HCT116 (cell line): ENCODE measurements around the gene GPR15. TPM values are rescaled to one million over a fixed set of nuclear protein-coding genes. Genes with fewer than 3 reads are reported as not detected.
A peak's percentile ranks its signal among the peaks of the same experiment; 100 is the strongest.

Experiments
- ATAC-seq: fragments of 200-7000 bp; cut with Tn5 transposase; 2 replicates; pipeline ENCODE4 v1.9.1; 2020; ENCODE audit warnings: mild to moderate bottlenecking, moderate library complexity
- BruUV-seq: library from RNA; stranded (reverse); fragments of 400-500 nt; replicated peaks from 2 replicates; lab custom pipeline; 2021; lab: Mats Ljungman, UMichigan
- CTCF ChIA-PET: fragments of 300-600 bp; sonication (Branson Sonifier 250); formaldehyde crosslinking; loops from one replicate; lab custom pipeline; 2021; ENCODE audit warnings: antibody characterized with exemption; lab: Charles Lee
- POLR2A ChIA-PET: fragments of 300-600, 350-600 bp; sonication (Branson Sonifier 250); formaldehyde crosslinking; loops from one replicate; lab custom pipeline; 2021; ENCODE audit warnings: antibody characterized with exemption; lab: Charles Lee
- RAD21 ChIA-PET, 2 experiments: fragments of 300-600 bp; sonication (Branson Sonifier 250); formaldehyde crosslinking; loops; one replicate each; lab custom pipeline; 2023; ENCODE audit warnings: low total read pairs in 2 of 2; ENCODE audit not compliant: uncharacterized antibody in 2 of 2, unreplicated experiment in 2 of 2, low non-redundant PET in 1 of 2; lab: Charles Lee
- DNase-seq: peaks from one replicate; pipeline ENCODE4 v3.0.0-alpha.2; 2010; ENCODE audit warnings: low read depth, low spot score
- H2AFZ ChIP-seq: fragments of 200-600 bp; shearing (Covaris generic), sonication (generic); 2 replicates; pipeline ENCODE4 v1.6.1; 2017; ENCODE audit warnings: low read depth, mixed run types, mixed read lengths, antibody characterized with exemption, low read length; ENCODE audit not compliant: poor library complexity, severe bottlenecking
- H3K27ac ChIP-seq: 2 replicates; pipeline ENCODE4 v1.5.1; 2012; ENCODE audit warnings: low read depth, low read length
- H3K27me3 ChIP-seq: fragments of 200-600 bp; sonication (generic); 2 replicates; pipeline ENCODE4 v1.6.1; 2016; ENCODE audit warnings: mixed run types, low read length, mixed read lengths; ENCODE audit not compliant: insufficient read depth
- H3K36me3 ChIP-seq, 2 experiments: fragments of 200-500 bp in 1 of 2; fragments of 200-600 bp in 1 of 2; sonication (Bioruptor generic) in 1 of 2; sonication (generic) in 1 of 2; 2 replicates each; pipeline versions ENCODE4 v1.5.1 to v1.6.1; 2014 to 2016; ENCODE audit warnings: low read length in 2 of 2, inconsistent platforms in 1 of 2, mixed read lengths in 1 of 2, mixed run types in 1 of 2; ENCODE audit not compliant: insufficient read depth in 2 of 2, control insufficient read depth in 1 of 2
- H3K4me1 ChIP-seq, 2 experiments: fragments of 200-600 bp in 1 of 2; sonication (generic) in 1 of 2; 2 replicates each; pipeline versions ENCODE4 v1.5.1 to v1.6.1; 2012 to 2017; ENCODE audit warnings: low read length in 2 of 2, inconsistent platforms in 1 of 2, mild to moderate bottlenecking in 1 of 2, mixed read lengths in 1 of 2, mixed run types in 1 of 2, moderate library complexity in 1 of 2; ENCODE audit not compliant: insufficient read depth in 2 of 2, control insufficient read depth in 1 of 2
- H3K4me2 ChIP-seq: fragments of 200-600 bp; sonication (generic); 2 replicates; pipeline ENCODE4 v1.6.1; 2017; ENCODE audit warnings: mixed run types, low read length, mixed read lengths
- H3K4me3 ChIP-seq, 2 experiments: fragments of 200-600 bp in 1 of 2; sonication (generic) in 1 of 2; replicated peaks in 1 of 2; 2 replicates each; pipeline ENCODE4 v1.5.1; 2011 to 2016; ENCODE audit warnings: low read length in 2 of 2, control low read depth in 1 of 2, low read depth in 1 of 2, mild to moderate bottlenecking in 1 of 2, mixed read lengths in 1 of 2, mixed run types in 1 of 2
- H3K79me2 ChIP-seq: fragments of 200-600 bp; sonication (generic); 2 replicates; pipeline ENCODE4 v1.6.1; 2017; ENCODE audit warnings: mild to moderate bottlenecking, mixed run types, low read length, moderate library complexity, mixed read lengths; ENCODE audit not compliant: insufficient read depth
- H3K9ac ChIP-seq: fragments of 200-600 bp; sonication (generic); 2 replicates; pipeline ENCODE4 v1.6.1; 2016; ENCODE audit warnings: low read length, mixed read lengths
- H3K9me2 ChIP-seq: fragments of 200-600 bp; sonication (generic), shearing (Covaris generic); 2 replicates; pipeline ENCODE4 v1.6.1; 2017; ENCODE audit warnings: mixed run types, mild to moderate bottlenecking, moderate library complexity; ENCODE audit not compliant: insufficient read depth
- H3K9me3 ChIP-seq, 2 experiments: fragments of 200-500 bp in 1 of 2; fragments of 200-600 bp in 1 of 2; sonication (Bioruptor generic) in 1 of 2; sonication (generic) in 1 of 2; 2 replicates each; pipeline ENCODE4 v1.6.1; 2014 to 2017; ENCODE audit warnings: low read length in 2 of 2, mixed read lengths in 2 of 2, inconsistent platforms in 1 of 2, low read depth in 1 of 2, mild to moderate bottlenecking in 1 of 2, mixed run types in 1 of 2, moderate library complexity in 1 of 2; ENCODE audit not compliant: control insufficient read depth in 1 of 2, insufficient read depth in 1 of 2
- H4K20me1 ChIP-seq: fragments of 200-600 bp; sonication (generic), shearing (Covaris generic); 2 replicates; pipeline ENCODE4 v1.6.1; 2017; ENCODE audit warnings: mixed run types, mild to moderate bottlenecking, moderate library complexity; ENCODE audit not compliant: insufficient read depth
- CBX3 ChIP-seq: IDR thresholded peaks from 2 replicates; pipeline ENCODE4 v1.6.1; 2012; ENCODE audit warnings: low read depth
- CEBPB ChIP-seq: IDR thresholded peaks from 2 replicates; pipeline ENCODE4 v1.6.1; 2012; ENCODE audit warnings: low read depth
- CTCF ChIP-seq, 3 experiments: fragments of 200-600 bp in 1 of 3; sonication (generic) in 1 of 3; IDR thresholded peaks in 2 of 3; conservative IDR thresholded peaks in 1 of 3; 2 replicates each; pipeline ENCODE4 v1.5.1; 2012 to 2017; ENCODE audit warnings: low read depth in 2 of 3, low read length in 2 of 3, antibody characterized with exemption in 1 of 3, borderline replicate concordance in 1 of 3, control low read depth in 1 of 3, mild to moderate bottlenecking in 1 of 3, mixed read lengths in 1 of 3, mixed run types in 1 of 3, moderate library complexity in 1 of 3; ENCODE audit not compliant: insufficient read depth in 1 of 3
- EGR1 ChIP-seq: IDR thresholded peaks from 2 replicates; pipeline ENCODE4 v1.6.1; 2012; ENCODE audit warnings: low read depth
- ELF1 ChIP-seq: IDR thresholded peaks from 2 replicates; pipeline ENCODE4 v1.6.1; 2012; ENCODE audit warnings: low read depth, borderline replicate concordance
- EZH2 ChIP-seq: fragments of 200-600 bp; sonication (generic); IDR thresholded peaks from 2 replicates; pipeline ENCODE4 v1.6.1; 2017; ENCODE audit warnings: antibody characterized with exemption, mixed run types
- EZH2phosphoT487 ChIP-seq: fragments of 200-600 bp; IDR thresholded peaks from 2 replicates; pipeline ENCODE4 v1.6.1; 2018; ENCODE audit warnings: antibody characterized with exemption, borderline replicate concordance
- FOSL1 ChIP-seq: IDR thresholded peaks from 2 replicates; pipeline ENCODE4 v1.6.1; 2012; ENCODE audit warnings: low read depth
- JUND ChIP-seq: IDR thresholded peaks from 2 replicates; pipeline ENCODE4 v1.6.1; 2012
- POLR2A ChIP-seq: IDR thresholded peaks from 2 replicates; pipeline ENCODE4 v1.7.0; 2011; ENCODE audit warnings: borderline replicate concordance; ENCODE audit not compliant: insufficient read depth, insufficient read length; ENCODE audit errors: extremely low read depth
- POLR2AphosphoS5 ChIP-seq: IDR thresholded peaks from 2 replicates; pipeline ENCODE4 v1.6.1; 2011; ENCODE audit warnings: mild to moderate bottlenecking, low read depth, low read length, moderate library complexity
- SIN3A ChIP-seq: IDR thresholded peaks from 2 replicates; pipeline ENCODE4 v1.6.1; 2012; ENCODE audit warnings: low read depth
- SP1 ChIP-seq: IDR thresholded peaks from 2 replicates; pipeline ENCODE4 v1.6.1; 2012; ENCODE audit warnings: low read depth
- SRF ChIP-seq: IDR thresholded peaks from 2 replicates; pipeline ENCODE4 v1.6.1; 2012; ENCODE audit warnings: low read depth
- YY1 ChIP-seq: IDR thresholded peaks from 2 replicates; pipeline ENCODE4 v1.6.1; 2011; ENCODE audit warnings: low read length, low read depth, moderate library complexity, mild to moderate bottlenecking; ENCODE audit not compliant: insufficient replicate concordance; ENCODE audit errors: extremely low read depth
- ZBTB33 ChIP-seq: IDR thresholded peaks from 2 replicates; pipeline ENCODE4 v1.6.1; 2011; ENCODE audit warnings: mild to moderate bottlenecking, low read length, moderate library complexity; ENCODE audit not compliant: insufficient replicate concordance; ENCODE audit errors: extremely low read depth
- ZFX ChIP-seq: fragments of 450-650 bp; IDR thresholded peaks from 2 replicates; pipeline ENCODE4 v1.6.1; 2017
- ZNF274 ChIP-seq: fragments of 200-500 bp; sonication (Bioruptor generic); IDR thresholded peaks from 2 replicates; pipeline ENCODE4 v1.6.1; 2014; ENCODE audit warnings: mild to moderate bottlenecking, low read depth, low read length, inconsistent platforms
- intact Hi-C: fragments of 100-400 bp; cut with micrococcal nuclease; formaldehyde crosslinking; loops from 2 replicates; pipeline ENCODE4 v1.10.0; 2022
- total RNA-seq: library from RNA; stranded (reverse); gene quantifications from one replicate; pipeline ENCODE4 v1.2.1, GENCODE V29; 2021; ENCODE audit not compliant: unreplicated experiment

Gene GPR15
- total RNA-seq, 1 experiment from 2014 or later = 1.1 TPM

- BruUV-seq = no TSS peak
- H3K9ac ChIP-seq = no peak overlapping the region; the same call in 1 of the 2 replicates
- peaks cover 0 to 3% of the 10 kb centered on the region in 2 experiments; a peak in 1 of 4 replicates for H3K36me3 ChIP-seq
- ATAC-seq (peak; percentile 40), DNase-seq (no peak)
- peaks cover 85% of the 10 kb centered on the region for H3K79me2 ChIP-seq
- no peaks in the 10 kb centered on the region for H4K20me1 ChIP-seq
- no peak overlapping the region for H2AFZ ChIP-seq
- POLR2A ChIA-PET = no interaction called here
- peak overlapping the region; percentile 23 for H3K4me2 ChIP-seq
- RAD21 ChIA-PET = no interaction called here
- no peaks in the 10 kb centered on the region for H3K9me3 ChIP-seq
- H3K4me3 ChIP-seq = no peak overlapping the region
- H3K4me1 ChIP-seq = peaks cover 49 to 74% of the 10 kb centered on the region in 2 experiments
- intact Hi-C loops = no loop called here
- no peaks in the 10 kb centered on the region for H3K27me3 ChIP-seq
- H3K27ac ChIP-seq = peak overlapping the region; percentile 44
- TF ChIP-seq EZH2phosphoT487 = no peak
- no peak for TF ChIP-seq ZBTB33
- no peaks in the 10 kb centered on the region for H3K9me2 ChIP-seq
- CTCF ChIA-PET = no interaction called here
Measured at GRCh38 chr3:98529856-98530459, 1.8 kb upstream of the GPR15 start.

GRCh38 chr3:98530676-98531075, 1.1 kb upstream of the GPR15 start:
- H4K20me1 ChIP-seq = no peaks in the 10 kb centered on the region
- no TSS peak for BruUV-seq
- H3K4me2 ChIP-seq = no peak overlapping the region
- no peaks in the 10 kb centered on the region for H3K9me2 ChIP-seq
- intact Hi-C loops = no loop called here
- H3K27me3 ChIP-seq = no peaks in the 10 kb centered on the region
- no peaks in the 10 kb centered on the region for H3K36me3 ChIP-seq
- H3K4me3 ChIP-seq = no peak overlapping the region
- ChIA-PET RAD21 (no interaction called here), CTCF (no interaction called here), POLR2A (no interaction called here)
- DNase-seq = no peak
- H2AFZ ChIP-seq = no peak overlapping the region
- peaks cover 87% of the 10 kb centered on the region for H3K79me2 ChIP-seq
- H3K4me1 ChIP-seq = peaks cover 50 to 73% of the 10 kb centered on the region in 2 experiments
- no peaks in the 10 kb centered on the region for H3K9me3 ChIP-seq
- no peak for ATAC-seq
- no peak overlapping the region; the same call in 1 of the 2 replicates for H3K27ac ChIP-seq
- H3K9ac ChIP-seq = no peak overlapping the region
- TF ChIP-seq EZH2phosphoT487 (no peak), EZH2 (no peak), ZFX (no peak), YY1 (no peak), CBX3 (no peak), POLR2AphosphoS5 (no peak), ELF1 (no peak), ZNF274 (no peak), SIN3A (no peak), POLR2A (no peak), JUND (no peak), FOSL1 (no peak), SP1 (no peak), CEBPB (no peak), SRF (no peak), EGR1 (no peak), CTCF (IDR thresholded peaks at IDR 0.05 in 2 of 3, conservative IDR thresholded peaks at IDR 0.05 in 1 of 3; ENCODE audit: borderline replicate concordance in 1 of 3, insufficient read depth in 1 of 3, low read depth in 2 of 3, low read length in 2 of 3) (no peak)
